ENCODE results near the gene LDLRAD4.

Gene LDLRAD4

GRCh38 chr18:13382954-13383827, 164.6 kb downstream of the LDLRAD4 start:
- no peak for DNase-seq (ENCODE audit: low read depth, low spot score)

GRCh38 chr18:13386891-13387801, 168.6 kb downstream of the LDLRAD4 start:
- DNase-seq (ENCODE audit: low read depth, low spot score), result no peak

- no peak for DNase-seq (ENCODE audit: low read depth, low spot score)
Observed at GRCh38 chr18:13387855-13388548, 169.4 kb downstream of the LDLRAD4 start.

- no peak for DNase-seq (ENCODE audit: low read depth, low spot score)
Observed at GRCh38 chr18:13388586-13389490, 170.3 kb downstream of the LDLRAD4 start.

- no peak for DNase-seq (ENCODE audit: low read depth, low spot score)
Observed at GRCh38 chr18:13389491-13390131, 171.1 kb downstream of the LDLRAD4 start.

- no peak for DNase-seq (ENCODE audit: low read depth, low spot score)
Observed at GRCh38 chr18:13390196-13390595, 171.6 kb downstream of the LDLRAD4 start.

GRCh38 chr18:13390711-13391110, 172.2 kb downstream of the LDLRAD4 start:
- no peak for DNase-seq (ENCODE audit: low read depth, low spot score)

- DNase-seq (ENCODE audit: low read depth, low spot score), result no peak
Observed at GRCh38 chr18:13392029-13392750, 173.6 kb downstream of the LDLRAD4 start.

GRCh38 chr18:13392899-13393298, 174.3 kb downstream of the LDLRAD4 start:
- no peak for DNase-seq (ENCODE audit: low read depth, low spot score)

GRCh38 chr18:13393338-13393737, 174.8 kb downstream of the LDLRAD4 start:
- DNase-seq (ENCODE audit: low read depth, low spot score), result no peak

- DNase-seq (ENCODE audit: low read depth, low spot score), result no peak
Observed at GRCh38 chr18:13394801-13395200, 176.2 kb downstream of the LDLRAD4 start.

- no peak for DNase-seq (ENCODE audit: low read depth, low spot score)
Observed at GRCh38 chr18:13395577-13395976, 177.0 kb downstream of the LDLRAD4 start.

- DNase-seq (ENCODE audit: low read depth, low spot score), result no peak
Observed at GRCh38 chr18:13397504-13398163, 179.1 kb downstream of the LDLRAD4 start.

GRCh38 chr18:13398631-13399030, 180.1 kb downstream of the LDLRAD4 start:
- DNase-seq (ENCODE audit: low read depth, low spot score), result no peak

- DNase-seq (ENCODE audit: low read depth, low spot score), result no peak
Observed at GRCh38 chr18:13399511-13399910, 181.0 kb downstream of the LDLRAD4 start.

GRCh38 chr18:13400636-13401315, 182.2 kb downstream of the LDLRAD4 start:
- no peak for DNase-seq (ENCODE audit: low read depth, low spot score)

GRCh38 chr18:13401404-13401803, 182.8 kb downstream of the LDLRAD4 start:
- DNase-seq (ENCODE audit: low read depth, low spot score), result no peak

GRCh38 chr18:13401826-13402225, 183.3 kb downstream of the LDLRAD4 start:
- DNase-seq (ENCODE audit: low read depth, low spot score), result no peak
